ENCODE measurements around the gene BCAM. TPM values are rescaled to one million over a fixed set of nuclear protein-coding genes. Genes with fewer than 3 reads are reported as not detected.

The BCAM gene
- total and polyA plus RNA-seq, 4 donors: 10.5 to 87.4 (median 19.1) TPM

DNA sequence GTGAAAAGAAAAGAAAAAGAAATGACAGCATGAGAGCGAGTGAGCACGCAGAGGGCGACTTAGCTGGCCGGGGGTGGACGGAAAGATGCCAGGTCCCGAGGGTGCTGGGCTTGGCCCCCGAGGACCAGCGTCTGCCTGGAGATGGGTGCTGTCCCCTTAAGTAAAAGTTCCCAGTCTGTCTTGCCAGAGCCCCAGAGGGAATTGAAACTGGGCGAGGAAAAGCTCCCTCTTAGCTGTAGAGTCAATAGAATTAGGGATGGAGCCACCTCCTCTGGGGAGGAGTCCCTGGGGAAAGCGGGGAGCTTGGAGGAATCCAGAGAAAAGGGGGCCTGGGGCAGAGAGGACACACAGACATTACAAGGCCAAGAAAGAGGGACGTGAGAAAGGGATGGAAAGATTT lies 13.3 kb downstream of the BCAM start:
- no peaks in the 10 kb centered on the region for H3K9me3 ChIP-seq (ENCODE audit: control insufficient read depth in 4 of 4, low read length in 3 of 4)
- no peak for TF ChIP-seq HNF4A (conservative IDR thresholded peaks at IDR 0.05)

DNA sequence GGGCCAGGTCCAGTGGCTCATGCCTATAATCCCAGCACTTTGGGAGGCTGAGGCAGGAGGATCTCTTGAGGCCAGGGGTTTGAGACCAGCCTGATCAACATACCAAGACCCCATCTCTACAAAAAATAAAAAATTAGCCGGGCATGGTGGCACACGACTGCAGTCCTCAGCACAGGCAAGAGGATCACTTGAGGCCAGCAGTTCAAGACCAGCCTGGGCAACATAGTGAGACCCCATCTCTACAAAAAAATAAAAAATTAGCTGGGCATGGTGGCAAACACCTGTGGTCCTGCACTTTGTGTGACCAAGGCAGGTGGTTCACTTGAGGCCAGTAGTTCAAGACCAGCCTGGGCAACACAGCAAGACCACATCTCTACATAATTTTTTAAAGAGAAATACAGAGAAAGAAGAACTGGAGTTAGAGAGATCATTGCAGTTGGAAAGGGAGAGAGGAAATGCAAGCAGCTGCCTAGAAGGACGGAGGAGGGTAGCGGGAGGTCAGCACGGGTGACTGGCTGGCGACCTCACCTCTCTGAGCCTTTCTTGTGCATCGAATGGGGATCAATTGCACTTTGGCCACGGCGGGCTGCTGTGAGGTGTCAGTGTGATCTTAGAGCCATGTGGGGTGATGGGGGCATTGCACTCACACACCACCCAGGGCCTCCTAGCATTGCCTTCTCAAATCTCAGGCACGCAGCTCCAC lies 13.9 kb downstream of the BCAM start:
- WGBS: 64% methylated on average over 10 of the region's 10 CpGs
- H3K27me3 ChIP-seq (ENCODE audit: control insufficient read depth in 4 of 4, insufficient read depth in 4 of 4, low read length in 3 of 4): no peaks in the 10 kb centered on the region
- H3K4me1 ChIP-seq (ENCODE audit: control insufficient read depth in 4 of 4, insufficient read depth in 4 of 4, low read length in 3 of 4): peaks cover 0 to 3% (median 2%) of the 10 kb centered on the region in 4 donors
- H3K4me3 ChIP-seq (ENCODE audit: low read depth in 1 of 3, low read length in 3 of 3): no peak overlapping the region
- H3K9ac ChIP-seq (ENCODE audit: low read depth in 1 of 2, low read length in 2 of 2): no peak overlapping the region
- no peaks in the 10 kb centered on the region for H3K9me3 ChIP-seq (ENCODE audit: control insufficient read depth in 4 of 4, low read length in 3 of 4)
- H3K36me3 ChIP-seq (ENCODE audit: control insufficient read depth in 4 of 4, insufficient read depth in 3 of 4, low read depth in 1 of 4, low read length in 3 of 4): peaks cover 0 to 2% (median 0%) of the 10 kb centered on the region in 4 donors
- DNase-seq (ENCODE audit: low spot score): no peak
- TF ChIP-seq, protein P1, sequence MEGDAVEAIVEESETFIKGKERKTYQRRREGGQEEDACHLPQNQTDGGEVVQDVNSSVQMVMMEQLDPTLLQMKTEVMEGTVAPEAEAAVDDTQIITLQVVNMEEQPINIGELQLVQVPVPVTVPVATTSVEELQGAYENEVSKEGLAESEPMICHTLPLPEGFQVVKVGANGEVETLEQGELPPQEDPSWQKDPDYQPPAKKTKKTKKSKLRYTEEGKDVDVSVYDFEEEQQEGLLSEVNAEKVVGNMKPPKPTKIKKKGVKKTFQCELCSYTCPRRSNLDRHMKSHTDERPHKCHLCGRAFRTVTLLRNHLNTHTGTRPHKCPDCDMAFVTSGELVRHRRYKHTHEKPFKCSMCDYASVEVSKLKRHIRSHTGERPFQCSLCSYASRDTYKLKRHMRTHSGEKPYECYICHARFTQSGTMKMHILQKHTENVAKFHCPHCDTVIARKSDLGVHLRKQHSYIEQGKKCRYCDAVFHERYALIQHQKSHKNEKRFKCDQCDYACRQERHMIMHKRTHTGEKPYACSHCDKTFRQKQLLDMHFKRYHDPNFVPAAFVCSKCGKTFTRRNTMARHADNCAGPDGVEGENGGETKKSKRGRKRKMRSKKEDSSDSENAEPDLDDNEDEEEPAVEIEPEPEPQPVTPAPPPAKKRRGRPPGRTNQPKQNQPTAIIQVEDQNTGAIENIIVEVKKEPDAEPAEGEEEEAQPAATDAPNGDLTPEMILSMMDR (IDR thresholded peaks at IDR 0.05; ENCODE audit: low read depth, low read length, missing input control): no peak
- TF ChIP-seq RAD21 (IDR thresholded peaks at IDR 0.05): no peak
- no peak for TF ChIP-seq NR2F2 (IDR thresholded peaks at IDR 0.05)
- peak in 1 of 2 donors; percentile 11 for TF ChIP-seq HNF4A (conservative IDR thresholded peaks at IDR 0.05)
- TF ChIP-seq HNF4G (IDR thresholded peaks at IDR 0.05): no peak
- TF ChIP-seq EGR1 (IDR thresholded peaks at IDR 0.05; ENCODE audit: low read depth in 2 of 2): no peak
- TF ChIP-seq, protein P2, sequence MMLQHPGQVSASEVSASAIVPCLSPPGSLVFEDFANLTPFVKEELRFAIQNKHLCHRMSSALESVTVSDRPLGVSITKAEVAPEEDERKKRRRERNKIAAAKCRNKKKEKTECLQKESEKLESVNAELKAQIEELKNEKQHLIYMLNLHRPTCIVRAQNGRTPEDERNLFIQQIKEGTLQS (IDR thresholded peaks at IDR 0.05): no peak
- H3K27ac ChIP-seq (ENCODE audit: low read depth in 1 of 2, low read length in 2 of 2): no peak overlapping the region

More for the DNA sequence above, 13.3 kb downstream of the BCAM start:
- Histone ChIP-seq H3K27ac (ENCODE audit: low read depth in 1 of 2, low read length in 2 of 2) (no peak overlapping the region), H3K4me3 (ENCODE audit: low read depth in 1 of 3, low read length in 3 of 3) (no peak overlapping the region), H3K4me1 (ENCODE audit: control insufficient read depth in 4 of 4, insufficient read depth in 4 of 4, low read length in 3 of 4) (peaks cover 0 to 3% (median 2%) of the 10 kb centered on the region in 4 donors), H3K9ac (ENCODE audit: low read depth in 1 of 2, low read length in 2 of 2) (no peak overlapping the region), H3K36me3 (ENCODE audit: control insufficient read depth in 4 of 4, insufficient read depth in 3 of 4, low read depth in 1 of 4, low read length in 3 of 4) (peaks cover 0 to 2% (median 0%) of the 10 kb centered on the region in 4 donors), H3K27me3 (ENCODE audit: control insufficient read depth in 4 of 4, insufficient read depth in 4 of 4, low read length in 3 of 4) (no peaks in the 10 kb centered on the region)
- DNase-seq (ENCODE audit: low spot score): no peak
- WGBS: 84% methylated on average over 11 of the region's 11 CpGs

DNA sequence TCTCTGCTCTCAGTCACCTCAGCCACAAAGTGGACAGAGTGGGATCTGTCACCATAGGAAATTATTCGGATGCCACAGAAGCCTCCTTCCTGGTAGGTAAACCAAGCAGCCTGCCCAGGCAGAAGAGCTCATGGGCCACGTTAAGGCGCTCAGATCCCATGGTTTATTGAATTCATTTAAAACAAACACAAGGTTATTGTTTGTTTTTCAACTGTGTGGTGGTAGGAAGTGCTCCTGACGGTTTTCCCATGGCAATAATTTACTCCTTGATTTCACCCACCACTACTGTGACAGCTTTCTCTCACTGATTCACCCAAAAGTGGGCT lies 14.4 kb downstream of the BCAM start:
- Histone ChIP-seq H3K4me3 (ENCODE audit: low read depth in 1 of 3, low read length in 3 of 3) (no peak overlapping the region), H3K4me1 (ENCODE audit: control insufficient read depth in 4 of 4, insufficient read depth in 4 of 4, low read length in 3 of 4) (peaks cover 0 to 2% (median under 1%) of the 10 kb centered on the region in 4 donors), H3K9me3 (ENCODE audit: control insufficient read depth in 4 of 4, low read length in 3 of 4) (no peaks in the 10 kb centered on the region), H3K36me3 (ENCODE audit: control insufficient read depth in 4 of 4, insufficient read depth in 3 of 4, low read depth in 1 of 4, low read length in 3 of 4) (peaks cover 0 to 2% (median 0%) of the 10 kb centered on the region in 4 donors), H3K27me3 (ENCODE audit: control insufficient read depth in 4 of 4, insufficient read depth in 4 of 4, low read length in 3 of 4) (no peaks in the 10 kb centered on the region), H3K27ac (ENCODE audit: low read depth in 1 of 2, low read length in 2 of 2) (no peak overlapping the region), H3K9ac (ENCODE audit: low read depth in 1 of 2, low read length in 2 of 2) (no peak overlapping the region)
- TF ChIP-seq, protein P1 (IDR thresholded peaks at IDR 0.05; ENCODE audit: low read depth, low read length, missing input control): no peak
- no peak for TF ChIP-seq RAD21 (IDR thresholded peaks at IDR 0.05)
- no peak for TF ChIP-seq RXRA (IDR thresholded peaks at IDR 0.05)
- no peak for DNase-seq (ENCODE audit: low spot score)
- WGBS: 49% methylated on average over 4 of the region's 4 CpGs
